Ascending aorta (tissue), 2 donors: ENCODE data around the gene MTG2. TPM values are rescaled to one million over a fixed set of nuclear protein-coding genes. Genes with fewer than 3 reads are reported as not detected.

Source experiments
- DNase-seq, 2 donors: peaks; one replicate each; pipeline ENCODE4 v3.0.0-alpha.2; 2019; ENCODE audit warnings: low spot score in 2 of 2
- H3K27ac ChIP-seq, 2 donors: fragments of 200-600 bp; sonication (generic); one replicate each; pipeline ENCODE4 v1.5.1; 2016 to 2017; ENCODE audit warnings: mild to moderate bottlenecking in 1 of 2
- H3K27me3 ChIP-seq: fragments of 200-600 bp; sonication (generic); one replicate; pipeline ENCODE4 v1.5.1; 2017
- H3K36me3 ChIP-seq, 2 donors: fragments of 200-600 bp; sonication (generic); one replicate each; pipeline ENCODE4 v1.5.1; 2016
- H3K4me1 ChIP-seq, 2 donors: fragments of 200-600 bp; sonication (generic); one replicate each; pipeline ENCODE4 v1.5.1; 2016 to 2017; ENCODE audit warnings: mild to moderate bottlenecking in 1 of 2
- H3K4me3 ChIP-seq, 2 donors: fragments of 200-600 bp; sonication (generic); one replicate each; pipeline ENCODE4 v1.5.1; 2016 to 2017; ENCODE audit warnings: mild to moderate bottlenecking in 1 of 2
- H3K9me3 ChIP-seq, 2 donors: fragments of 200-600 bp; sonication (generic); one replicate each; pipeline ENCODE4 v1.5.1; 2016
- intact Hi-C: fragments of 100-400 bp; cut with DNase I; formaldehyde crosslinking; loops from one replicate; pipeline ENCODE4 v1.15.1; 2023
- total RNA-seq: library from RNA; depleted of rRNA; stranded (reverse); fragments of >200 nt; gene quantifications from one replicate; pipeline ENCODE4 v1.1.0, GENCODE V29; 2016
- TF ChIP-seq, protein P1 (sequence below), 3 experiments: fragments of 200-600 bp in 2 of 3; fragments of 450-650 bp in 1 of 3; sonication (generic) in 2 of 3; IDR thresholded peaks; one replicate each; pipeline ENCODE4 v1.5.1; 2016 to 2019; ENCODE audit warnings: antibody characterized with exemption in 3 of 3, mild to moderate bottlenecking in 1 of 3, moderate library complexity in 1 of 3

MTG2 gene
- total RNA-seq, 1 donor from 2014 or later = 14.5 TPM

DNA sequence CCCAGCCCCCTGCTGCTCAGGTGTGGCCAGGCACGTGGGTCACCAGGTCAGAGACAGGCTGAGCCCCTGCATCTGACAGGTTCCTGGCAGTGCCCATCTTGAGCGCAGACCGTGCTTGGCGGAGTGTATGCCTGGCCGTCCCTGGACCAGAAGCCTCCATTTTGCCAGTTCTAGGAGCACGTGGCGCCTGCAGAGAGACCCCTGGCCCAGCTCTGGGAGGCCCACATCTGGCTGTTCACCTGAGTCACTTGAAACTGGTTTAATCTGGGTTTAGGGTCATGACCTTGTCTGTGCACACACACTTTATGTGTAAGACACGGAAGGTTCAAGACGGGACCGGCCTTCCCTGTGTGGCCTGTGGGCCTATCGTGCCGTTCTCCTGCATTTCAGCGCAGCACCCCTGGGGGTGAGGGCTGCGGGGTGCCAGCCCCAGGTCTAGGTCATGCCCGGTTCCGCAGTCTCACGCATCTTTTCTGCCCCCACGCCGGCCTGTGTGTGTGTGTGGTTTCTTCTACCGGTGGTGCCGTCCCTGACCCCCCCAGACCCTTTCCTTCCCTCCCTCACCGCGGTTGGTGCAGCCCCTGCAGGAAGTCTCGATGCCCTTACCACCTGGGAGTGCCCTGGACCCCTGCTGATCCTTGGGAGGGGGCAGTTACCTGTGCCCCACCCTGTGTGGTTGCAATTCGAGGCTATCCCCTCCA is 25.3 kb upstream of the MTG2 start:
- DNase-seq = no peak
- no peak overlapping the region for H3K4me3 ChIP-seq
- H3K36me3 ChIP-seq = peaks cover 28 to 40% of the 10 kb centered on the region in 2 donors
- TF ChIP-seq, protein P1, sequence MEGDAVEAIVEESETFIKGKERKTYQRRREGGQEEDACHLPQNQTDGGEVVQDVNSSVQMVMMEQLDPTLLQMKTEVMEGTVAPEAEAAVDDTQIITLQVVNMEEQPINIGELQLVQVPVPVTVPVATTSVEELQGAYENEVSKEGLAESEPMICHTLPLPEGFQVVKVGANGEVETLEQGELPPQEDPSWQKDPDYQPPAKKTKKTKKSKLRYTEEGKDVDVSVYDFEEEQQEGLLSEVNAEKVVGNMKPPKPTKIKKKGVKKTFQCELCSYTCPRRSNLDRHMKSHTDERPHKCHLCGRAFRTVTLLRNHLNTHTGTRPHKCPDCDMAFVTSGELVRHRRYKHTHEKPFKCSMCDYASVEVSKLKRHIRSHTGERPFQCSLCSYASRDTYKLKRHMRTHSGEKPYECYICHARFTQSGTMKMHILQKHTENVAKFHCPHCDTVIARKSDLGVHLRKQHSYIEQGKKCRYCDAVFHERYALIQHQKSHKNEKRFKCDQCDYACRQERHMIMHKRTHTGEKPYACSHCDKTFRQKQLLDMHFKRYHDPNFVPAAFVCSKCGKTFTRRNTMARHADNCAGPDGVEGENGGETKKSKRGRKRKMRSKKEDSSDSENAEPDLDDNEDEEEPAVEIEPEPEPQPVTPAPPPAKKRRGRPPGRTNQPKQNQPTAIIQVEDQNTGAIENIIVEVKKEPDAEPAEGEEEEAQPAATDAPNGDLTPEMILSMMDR (IDR thresholded peaks at IDR 0.05) = no peak
- H3K27me3 ChIP-seq = no peaks in the 10 kb centered on the region
- H3K4me1 ChIP-seq = peaks cover 0 to 2% of the 10 kb centered on the region in 2 donors
- no peak overlapping the region for H3K27ac ChIP-seq
- intact Hi-C loops = loop anchor here (2.0 kb wide), 1 partner anchor 147 kb away; no protein-coding TSS in a partner anchor
- H3K9me3 ChIP-seq = no peaks in the 10 kb centered on the region

DNA sequence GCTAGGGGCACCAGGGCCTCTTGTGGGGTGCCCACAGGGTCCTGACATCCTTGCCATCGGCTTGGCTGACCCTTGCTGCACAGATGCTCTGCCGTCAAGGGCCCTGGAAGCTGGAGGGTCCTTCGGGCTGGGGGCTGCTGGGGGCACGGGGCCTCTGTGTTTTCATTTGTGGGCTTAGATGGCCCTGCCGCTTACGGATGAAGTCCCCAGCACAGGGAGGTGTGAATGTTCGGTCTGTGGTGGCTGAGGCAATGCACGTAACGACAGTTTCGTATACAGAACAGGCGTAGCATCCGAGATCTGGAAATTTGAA is 24.8 kb upstream of the MTG2 start:
- no peak for DNase-seq
- peaks cover 0 to 2% of the 10 kb centered on the region in 2 donors for H3K4me1 ChIP-seq
- intact Hi-C loops = no loop called here
- no peaks in the 10 kb centered on the region for H3K9me3 ChIP-seq
- TF ChIP-seq, protein P1 (IDR thresholded peaks at IDR 0.05) = no peak
- H3K36me3 ChIP-seq = peaks cover 33 to 45% of the 10 kb centered on the region in 2 donors
- no peak overlapping the region for H3K27ac ChIP-seq
- H3K27me3 ChIP-seq = no peaks in the 10 kb centered on the region
- H3K4me3 ChIP-seq = no peak overlapping the region

DNA sequence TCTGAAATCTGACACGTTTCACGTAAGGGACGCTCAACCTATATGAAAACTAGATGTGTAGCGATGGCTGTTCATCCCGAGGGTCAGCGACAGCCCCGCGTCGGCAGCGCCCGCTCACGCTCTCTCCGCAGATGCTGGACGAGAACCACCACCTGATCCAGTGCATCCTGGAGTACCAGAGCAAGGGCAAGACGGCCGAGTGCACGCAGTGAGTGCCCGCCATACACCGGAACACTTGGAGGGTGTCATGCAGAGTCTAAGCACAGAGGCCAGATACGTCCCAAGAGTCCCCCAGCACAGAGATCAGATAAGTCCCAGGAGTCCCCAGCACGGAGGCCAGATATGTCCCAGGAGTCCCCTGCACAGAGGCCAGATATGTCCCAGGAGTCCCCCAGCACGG is 24.3 kb upstream of the MTG2 start:
- TF ChIP-seq, protein P1 (IDR thresholded peaks at IDR 0.05) = no peak
- intact Hi-C loops = no loop called here
- H3K4me1 ChIP-seq = peaks cover 0 to 2% of the 10 kb centered on the region in 2 donors

DNA sequence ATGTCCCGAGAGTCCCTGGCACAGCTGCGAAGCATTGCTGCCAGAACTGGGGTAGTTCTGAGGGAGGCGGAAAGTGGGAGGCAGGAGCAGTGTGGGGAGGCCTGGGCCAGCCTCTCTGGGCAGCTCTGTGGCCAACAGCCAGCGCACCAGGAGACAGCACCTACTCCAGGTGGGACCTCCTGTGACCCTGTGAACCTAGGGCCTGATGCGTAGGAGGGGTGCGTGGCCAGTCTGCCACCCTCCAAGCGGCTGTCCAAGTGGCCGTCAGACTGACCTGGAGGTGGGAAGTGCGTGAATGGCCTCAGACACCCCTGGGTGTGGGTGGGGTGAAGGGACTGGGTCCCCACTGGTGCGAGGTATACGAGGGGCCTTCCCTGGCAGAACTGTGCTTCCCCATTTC is 23.8 kb upstream of the MTG2 start:
- TF ChIP-seq, protein P1 (IDR thresholded peaks at IDR 0.05) = no peak
- H3K9me3 ChIP-seq = no peaks in the 10 kb centered on the region
- no peak for DNase-seq
- H3K27ac ChIP-seq = no peak overlapping the region
- intact Hi-C loops = no loop called here
- no peak overlapping the region for H3K4me3 ChIP-seq
- H3K27me3 ChIP-seq = no peaks in the 10 kb centered on the region
- peaks cover 41 to 55% of the 10 kb centered on the region in 2 donors for H3K36me3 ChIP-seq
- peaks cover 0 to 2% of the 10 kb centered on the region in 2 donors for H3K4me1 ChIP-seq

More for the DNA sequence above, 24.3 kb upstream of the MTG2 start:
- no peak overlapping the region for H3K27ac ChIP-seq
- no peaks in the 10 kb centered on the region for H3K9me3 ChIP-seq
- no peak for DNase-seq
- H3K4me3 ChIP-seq = no peak overlapping the region
- H3K36me3 ChIP-seq = peaks cover 36 to 50% of the 10 kb centered on the region in 2 donors
- no peaks in the 10 kb centered on the region for H3K27me3 ChIP-seq

DNA sequence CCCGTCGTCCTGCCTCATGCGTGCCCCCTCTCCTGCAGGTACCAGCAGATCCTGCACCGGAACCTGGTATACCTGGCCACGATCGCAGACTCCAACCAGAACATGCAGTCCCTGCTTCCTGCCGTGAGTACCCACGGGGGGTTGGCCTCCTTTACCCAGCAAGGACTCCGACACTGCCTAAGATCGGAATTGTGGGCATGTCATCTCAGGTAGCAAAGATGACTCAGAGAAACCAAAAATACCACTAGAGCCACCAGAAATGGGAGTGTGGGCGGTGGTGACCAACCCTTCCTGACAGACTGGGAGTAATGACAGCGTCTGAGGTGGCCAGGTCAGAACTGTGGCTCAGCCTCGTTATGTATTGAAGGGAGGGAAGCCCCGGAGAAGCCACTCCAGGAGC is 23.0 kb upstream of the MTG2 start:
- peaks cover 45 to 63% of the 10 kb centered on the region in 2 donors for H3K36me3 ChIP-seq
- no peak for DNase-seq
- no peak overlapping the region for H3K27ac ChIP-seq
- TF ChIP-seq, protein P1 (IDR thresholded peaks at IDR 0.05) = no peak
- H3K4me3 ChIP-seq = no peak overlapping the region
- intact Hi-C loops = no loop called here
- H3K4me1 ChIP-seq = peaks cover 0 to 2% of the 10 kb centered on the region in 2 donors
- H3K9me3 ChIP-seq = no peaks in the 10 kb centered on the region
- H3K27me3 ChIP-seq = no peaks in the 10 kb centered on the region
